Activated T-helper 17 cell treated with anti-CD3 and anti-CD28 coated beads, Interleukin-2, amount 50 U/mL, for 72 hours (primary cell): ENCODE measurements around the gene BAIAP2. TPM values are rescaled to one million over a fixed set of nuclear protein-coding genes. Genes with fewer than 3 reads are reported as not detected.
"Not testable (repeated sequence)": the region's sequence is repeated elsewhere in the genome, so short reads cannot be mapped to it uniquely, and the experiment has no call there.

Experiments
- ATAC-seq: fragments of 150-1000 bp; cut with Tn5 transposase; replicated peaks from 2 replicates; pipeline ENCODE4 v1.10.0; 2021; ENCODE audit warnings: mild to moderate bottlenecking, moderate library complexity
- H3K27ac Mint-ChIP-seq: one replicate; pipeline ENCODE4 v1.8.0; 2022; ENCODE audit warnings: mixed read lengths
- H3K27me3 Mint-ChIP-seq: one replicate; pipeline ENCODE4 v1.8.0; 2022; ENCODE audit warnings: mixed read lengths
- H3K36me3 Mint-ChIP-seq: one replicate; pipeline ENCODE4 v1.8.0; 2022; ENCODE audit warnings: low read depth, mild to moderate bottlenecking, mixed read lengths
- H3K4me1 Mint-ChIP-seq: one replicate; pipeline ENCODE4 v1.8.0; 2022; ENCODE audit warnings: mixed read lengths
- H3K4me3 Mint-ChIP-seq: one replicate; pipeline ENCODE4 v1.8.0; 2022; ENCODE audit warnings: mild to moderate bottlenecking, mixed read lengths
- H3K9me3 Mint-ChIP-seq: one replicate; pipeline ENCODE4 v1.8.0; 2022; ENCODE audit warnings: mixed read lengths
- total RNA-seq, 2 donors: library from RNA; stranded (reverse); gene quantifications; one replicate each; pipeline ENCODE4 v1.2.3, GENCODE V29; 2022

The BAIAP2 gene
- total RNA-seq, 2 donors from 2014 or later = 4.6 to 4.8 TPM

DNA sequence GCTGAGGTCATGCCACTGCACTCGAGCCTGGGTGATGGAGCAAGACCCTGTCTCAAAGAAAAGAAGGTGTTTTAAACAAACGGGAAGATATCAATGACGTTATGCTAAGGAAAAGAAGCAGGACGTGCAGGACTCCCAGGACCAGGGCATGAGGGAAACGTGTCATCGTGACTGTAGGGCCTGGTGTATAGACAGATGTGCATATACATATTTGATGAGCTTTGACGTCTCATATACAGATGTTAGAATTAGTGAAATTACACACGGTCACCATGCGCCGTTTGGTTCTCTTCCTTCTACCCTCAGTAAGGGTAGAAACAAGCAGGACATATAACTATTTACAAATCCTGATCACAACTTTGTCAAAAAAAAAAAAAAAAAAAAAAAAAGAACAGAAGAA, 112.8 kb downstream of the BAIAP2 start:
- Mint-ChIP-seq H3K9me3 (no peaks in the 10 kb centered on the region), H3K36me3 (no peaks in the 10 kb centered on the region), H3K4me1 (no peaks in the 10 kb centered on the region), H3K4me3 (no peak overlapping the region), H3K27ac (no peak overlapping the region), H3K27me3 (peaks cover 9% of the 10 kb centered on the region)
- ATAC-seq = no peak

DNA sequence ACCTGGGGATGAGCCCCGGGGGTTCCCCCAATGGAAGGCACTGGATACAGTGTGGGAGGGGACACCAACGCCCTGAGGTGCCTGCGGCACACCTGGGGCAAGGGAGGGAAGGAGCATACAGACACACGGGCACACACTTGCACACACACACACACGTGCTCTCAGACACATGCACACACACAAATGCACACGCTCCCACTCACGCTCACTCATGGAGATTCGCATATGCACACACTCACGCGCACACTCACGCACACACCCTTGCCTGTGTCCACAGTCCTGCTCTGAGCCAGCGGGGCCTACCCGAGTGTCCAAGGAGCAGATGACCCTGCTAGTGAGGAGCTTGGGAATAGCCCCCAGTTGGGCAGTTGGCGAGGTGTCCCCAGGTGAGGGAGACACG, 113.6 kb downstream of the BAIAP2 start:
- Mint-ChIP-seq H3K9me3 (no peaks in the 10 kb centered on the region), H3K4me1 (no peaks in the 10 kb centered on the region), H3K36me3 (no peaks in the 10 kb centered on the region), H3K27me3 (peaks cover 9% of the 10 kb centered on the region), H3K4me3 (no peak overlapping the region), H3K27ac (no peak overlapping the region)
- ATAC-seq = no peak

GRCh38 chr17:81148986-81149533, 114.1 kb downstream of the BAIAP2 start:
- H3K36me3 Mint-ChIP-seq = no peaks in the 10 kb centered on the region

DNA sequence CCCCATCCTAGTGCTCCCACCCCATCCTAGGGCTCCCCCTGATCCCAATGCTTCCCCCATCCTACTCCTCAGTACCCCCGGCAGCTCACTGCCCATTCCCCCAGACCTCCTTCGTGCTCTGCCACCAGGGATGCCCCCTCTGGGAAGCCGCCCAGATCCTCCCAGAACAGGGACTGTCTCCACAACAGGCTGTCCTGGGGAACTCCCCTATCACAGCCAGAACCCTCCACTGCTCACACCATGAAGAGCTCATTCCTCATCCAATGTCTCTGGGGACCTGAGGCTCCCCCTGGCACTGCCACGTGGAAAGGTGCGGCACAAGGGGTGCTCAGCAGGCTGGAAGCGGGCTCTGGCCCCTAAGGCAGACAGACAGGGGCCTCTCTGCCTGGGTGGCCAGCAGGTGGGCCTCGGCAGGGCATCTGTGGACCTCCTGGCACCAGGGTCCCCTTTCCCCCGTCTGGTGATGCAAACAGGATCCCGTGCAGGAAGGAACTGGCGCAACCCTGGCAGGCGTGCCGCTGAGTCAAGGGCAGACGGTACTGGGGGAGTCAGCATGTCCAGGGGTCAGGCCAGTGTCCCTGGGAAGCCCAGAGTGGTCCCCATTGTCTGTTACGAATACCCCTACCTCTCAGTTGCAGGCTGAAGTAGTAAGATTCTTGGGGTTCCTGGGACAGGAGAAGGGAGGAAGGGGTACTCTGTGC, 115.6 kb downstream of the BAIAP2 start:
- H3K4me1 Mint-ChIP-seq = no peaks in the 10 kb centered on the region
- H3K9me3 Mint-ChIP-seq = no peaks in the 10 kb centered on the region
- no peak for ATAC-seq
- peaks cover 9% of the 10 kb centered on the region for H3K27me3 Mint-ChIP-seq
- no peak overlapping the region for H3K27ac Mint-ChIP-seq
- no peaks in the 10 kb centered on the region for H3K36me3 Mint-ChIP-seq
- H3K4me3 Mint-ChIP-seq = no peak overlapping the region

More at GRCh38 chr17:81148986-81149533, 114.1 kb downstream of the BAIAP2 start:
- Mint-ChIP-seq H3K9me3 (no peaks in the 10 kb centered on the region), H3K27ac (no peak overlapping the region), H3K4me1 (no peaks in the 10 kb centered on the region), H3K4me3 (no peak overlapping the region), H3K27me3 (peaks cover 9% of the 10 kb centered on the region)
- no peak for ATAC-seq

GRCh38 chr17:81151278-81151677, 116.3 kb downstream of the BAIAP2 start:
- H3K9me3 Mint-ChIP-seq = no peaks in the 10 kb centered on the region
- peaks cover 9% of the 10 kb centered on the region for H3K27me3 Mint-ChIP-seq
- ATAC-seq = no peak
- no peaks in the 10 kb centered on the region for H3K36me3 Mint-ChIP-seq
- H3K4me3 Mint-ChIP-seq = no peak overlapping the region
- no peaks in the 10 kb centered on the region for H3K4me1 Mint-ChIP-seq
- no peak overlapping the region for H3K27ac Mint-ChIP-seq

DNA sequence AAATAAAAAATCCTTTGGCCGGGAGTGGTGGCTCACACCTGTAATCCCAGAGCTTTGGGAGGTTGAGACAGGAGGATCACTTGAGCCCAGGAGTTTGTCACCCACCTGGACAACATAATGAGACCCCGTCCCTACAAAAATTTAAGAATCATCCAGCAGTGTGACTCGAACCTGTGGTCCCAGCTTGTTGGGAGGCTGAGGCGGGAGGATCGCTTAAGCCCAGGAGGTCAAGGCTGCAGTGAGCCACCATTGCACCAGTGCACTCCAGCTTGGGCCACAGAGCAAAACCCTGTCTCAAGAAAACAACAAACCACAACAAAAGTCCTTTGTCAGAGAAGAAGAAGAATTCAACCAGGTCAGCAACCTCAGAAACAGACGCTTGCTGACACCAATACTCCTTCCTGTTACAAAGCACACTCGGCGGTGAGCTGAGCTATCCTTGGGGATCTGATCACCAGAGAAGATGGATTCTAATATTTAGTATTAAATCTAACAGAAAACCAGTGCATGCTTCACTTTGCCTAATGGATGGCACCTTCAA, 117.4 kb downstream of the BAIAP2 start:
- no peaks in the 10 kb centered on the region for H3K36me3 Mint-ChIP-seq
- H3K4me1 Mint-ChIP-seq = no peaks in the 10 kb centered on the region
- no peak overlapping the region for H3K27ac Mint-ChIP-seq
- no peak for ATAC-seq
- H3K4me3 Mint-ChIP-seq = no peak overlapping the region
- no peaks in the 10 kb centered on the region for H3K9me3 Mint-ChIP-seq
- H3K27me3 Mint-ChIP-seq = peaks cover 9% of the 10 kb centered on the region

GRCh38 chr17:81153340-81153803, 118.4 kb downstream of the BAIAP2 start:
- H3K4me1 Mint-ChIP-seq = no peaks in the 10 kb centered on the region
- peaks cover 8% of the 10 kb centered on the region for H3K27me3 Mint-ChIP-seq
- no peaks in the 10 kb centered on the region for H3K36me3 Mint-ChIP-seq
- ATAC-seq = peak; percentile 74
- H3K4me3 Mint-ChIP-seq = peak overlapping the region; percentile 65
- peak overlapping the region; percentile 65 for H3K27ac Mint-ChIP-seq
- H3K9me3 Mint-ChIP-seq = no peaks in the 10 kb centered on the region

- H3K27ac Mint-ChIP-seq, H3K4me1 Mint-ChIP-seq, H3K9me3 Mint-ChIP-seq, H3K27me3 Mint-ChIP-seq, H3K36me3 Mint-ChIP-seq, ATAC-seq: not testable (repeated sequence)
- peak overlapping the region; percentile 65 for H3K4me3 Mint-ChIP-seq
Measured at GRCh38 chr17:81154016-81154415, 119.1 kb downstream of the BAIAP2 start.

- no peak for ATAC-seq
- Mint-ChIP-seq H3K27ac (no peak overlapping the region), H3K36me3 (no peaks in the 10 kb centered on the region), H3K4me1 (no peaks in the 10 kb centered on the region), H3K27me3 (peaks cover 6% of the 10 kb centered on the region), H3K9me3 (no peaks in the 10 kb centered on the region), H3K4me3 (no peak overlapping the region)
Measured at GRCh38 chr17:81154961-81155360, 120.0 kb downstream of the BAIAP2 start.

DNA sequence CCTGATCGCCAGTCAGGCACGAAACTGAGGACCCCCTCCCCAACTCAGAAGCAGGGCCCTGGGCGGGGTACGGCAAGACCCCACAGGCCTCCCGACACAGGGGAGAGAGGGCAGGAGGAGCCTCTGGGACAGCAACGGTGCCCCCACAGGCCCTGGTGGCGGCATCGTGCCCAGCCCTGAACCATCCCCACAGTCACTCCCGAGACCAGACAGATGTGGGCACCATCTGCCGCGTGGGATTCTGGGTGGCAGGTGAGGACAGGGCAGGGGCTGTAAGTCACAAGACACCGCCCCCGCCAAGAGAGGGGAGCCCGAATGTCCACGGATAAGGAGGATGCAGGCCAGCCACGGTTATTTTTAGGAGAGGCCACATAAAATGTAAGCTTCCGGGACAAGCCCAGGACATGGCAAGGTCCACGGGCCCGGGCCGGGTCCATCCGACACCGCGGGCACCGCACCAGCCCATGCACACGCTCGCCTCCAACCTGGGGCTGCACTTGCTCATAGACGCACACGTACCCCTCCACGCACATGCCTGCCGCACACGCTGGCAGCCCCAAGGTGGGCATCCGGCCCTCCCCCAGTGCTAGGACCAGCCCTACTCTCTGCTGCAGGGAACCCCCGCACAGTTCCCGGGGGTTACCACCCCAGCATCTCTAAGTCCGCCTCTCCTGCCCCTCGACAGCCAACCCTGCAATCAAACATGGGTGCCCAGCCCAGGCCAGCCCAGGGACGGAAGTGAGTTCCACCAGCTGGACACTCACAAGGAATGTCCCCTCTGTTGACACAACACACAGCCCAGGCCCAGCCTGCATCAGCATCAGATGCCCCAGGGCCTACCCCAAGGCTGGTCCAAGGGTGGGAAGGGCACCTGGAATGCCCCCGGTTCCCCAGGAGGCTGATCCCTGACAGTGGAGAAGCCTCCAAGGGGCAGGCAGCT, 122.2 kb downstream of the BAIAP2 start:
- no peak for ATAC-seq
- Mint-ChIP-seq H3K4me1 (no peaks in the 10 kb centered on the region), H3K36me3 (no peaks in the 10 kb centered on the region), H3K4me3 (no peak overlapping the region), H3K27me3 (no peaks in the 10 kb centered on the region), H3K27ac (no peak overlapping the region), H3K9me3 (no peaks in the 10 kb centered on the region)

DNA sequence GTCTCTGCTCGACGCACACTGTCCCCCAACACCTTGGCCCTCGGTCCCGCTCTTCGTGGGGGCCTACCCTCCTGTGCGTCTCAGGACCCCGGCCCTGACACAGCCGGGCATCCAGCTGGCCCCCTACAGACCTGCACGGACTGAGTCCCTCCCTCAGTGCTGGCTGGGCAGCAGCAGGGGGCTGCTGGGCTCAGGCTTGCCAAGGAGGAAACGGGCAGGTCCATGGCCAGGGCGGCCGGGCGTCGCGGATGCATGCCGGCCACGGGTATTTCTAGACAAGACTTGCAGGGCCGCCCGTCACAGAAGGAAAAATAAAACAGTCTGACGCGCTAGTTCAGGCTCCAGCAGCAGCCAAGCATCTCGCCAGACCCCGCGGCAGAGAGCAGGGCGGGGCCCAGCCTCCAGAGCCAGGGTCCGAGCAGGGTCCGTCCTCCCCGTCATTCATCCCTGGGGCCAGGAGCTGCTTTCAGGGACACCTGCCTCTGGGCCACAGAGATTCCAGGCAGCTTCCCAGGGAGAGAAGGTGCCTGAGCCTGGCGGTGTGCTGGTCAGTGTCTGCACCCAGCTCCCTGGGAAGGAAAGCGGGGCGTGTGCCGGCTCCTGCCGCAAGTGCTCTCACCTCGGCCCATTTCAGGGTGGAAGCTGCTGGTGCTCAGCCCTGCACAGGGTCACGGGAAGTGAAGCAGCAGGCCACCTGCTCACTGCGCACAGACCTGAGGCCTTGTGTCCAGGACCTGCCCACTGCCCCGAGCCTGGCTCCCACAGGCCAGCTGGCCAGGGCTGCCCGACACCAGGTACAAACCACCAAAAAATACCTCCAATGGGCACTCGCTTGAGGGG, 123.1 kb downstream of the BAIAP2 start:
- Mint-ChIP-seq H3K27me3 (peaks cover under 1% of the 10 kb centered on the region), H3K4me1 (no peaks in the 10 kb centered on the region), H3K27ac (no peak overlapping the region), H3K4me3 (no peak overlapping the region), H3K9me3 (no peaks in the 10 kb centered on the region), H3K36me3 (no peaks in the 10 kb centered on the region)
- no peak for ATAC-seq

GRCh38 chr17:81158688-81159590, 124.0 kb downstream of the BAIAP2 start:
- no peak overlapping the region for H3K4me3 Mint-ChIP-seq
- no peaks in the 10 kb centered on the region for H3K9me3 Mint-ChIP-seq
- peaks cover 4% of the 10 kb centered on the region for H3K27me3 Mint-ChIP-seq
- no peak overlapping the region for H3K27ac Mint-ChIP-seq
- no peaks in the 10 kb centered on the region for H3K4me1 Mint-ChIP-seq
- ATAC-seq = no peak
- no peaks in the 10 kb centered on the region for H3K36me3 Mint-ChIP-seq

DNA sequence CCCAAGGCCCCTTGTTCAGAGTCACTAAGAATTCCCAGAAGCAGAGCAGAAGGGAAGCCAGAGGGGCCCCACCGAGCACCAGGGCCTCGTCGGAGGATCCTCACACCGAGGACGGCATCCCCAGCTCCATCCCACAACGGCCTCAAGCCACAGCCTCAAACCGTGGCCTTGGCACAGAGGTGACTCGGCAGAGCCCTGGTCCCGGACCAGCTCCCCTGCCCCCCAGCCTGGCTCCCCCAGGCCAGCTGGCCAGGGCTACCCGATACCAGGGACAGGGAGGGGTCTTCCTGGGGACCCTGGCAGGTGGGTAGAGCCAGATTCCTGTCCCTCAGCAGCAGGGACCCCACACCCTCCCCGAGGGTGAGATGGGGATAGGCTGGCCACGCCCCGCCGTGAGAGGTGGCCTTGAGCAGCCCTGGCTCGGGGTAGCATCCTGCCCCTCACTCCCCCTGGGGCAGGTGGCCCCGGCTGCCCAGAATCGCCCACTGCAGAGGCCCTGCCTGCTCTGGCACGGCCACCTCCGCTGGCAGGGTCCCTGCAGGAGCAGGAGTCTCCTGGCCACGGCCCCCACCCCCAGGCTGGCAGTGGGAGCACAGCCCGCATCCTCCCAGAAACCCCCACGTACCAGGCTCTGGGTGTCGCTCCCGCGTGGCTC, 124.8 kb downstream of the BAIAP2 start:
- peak; percentile 31 for ATAC-seq
- Mint-ChIP-seq H3K4me3 (no peak overlapping the region), H3K27me3 (peaks cover 4% of the 10 kb centered on the region), H3K9me3 (no peaks in the 10 kb centered on the region), H3K4me1 (no peaks in the 10 kb centered on the region), H3K36me3 (no peaks in the 10 kb centered on the region), H3K27ac (no peak overlapping the region)
